DND-41 (cell line): ENCODE measurements around the gene B3GALNT2.

Experiments
- EZH2 ChIP-seq: IDR thresholded peaks from 3 replicates; pipeline ENCODE4 v1.6.1; 2012; ENCODE audit warnings: borderline replicate concordance, low read depth, mild to moderate bottlenecking, moderate library complexity, low read length, inconsistent platforms; ENCODE audit not compliant: severe bottlenecking
- TF ChIP-seq, protein P1 (sequence below): IDR thresholded peaks from 2 replicates; pipeline ENCODE4 v1.5.1; 2012; ENCODE audit warnings: borderline replicate concordance, low read length, moderate library complexity, mild to moderate bottlenecking; ENCODE audit not compliant: poor library complexity, severe bottlenecking; ENCODE audit errors: extremely low read depth

DNA sequence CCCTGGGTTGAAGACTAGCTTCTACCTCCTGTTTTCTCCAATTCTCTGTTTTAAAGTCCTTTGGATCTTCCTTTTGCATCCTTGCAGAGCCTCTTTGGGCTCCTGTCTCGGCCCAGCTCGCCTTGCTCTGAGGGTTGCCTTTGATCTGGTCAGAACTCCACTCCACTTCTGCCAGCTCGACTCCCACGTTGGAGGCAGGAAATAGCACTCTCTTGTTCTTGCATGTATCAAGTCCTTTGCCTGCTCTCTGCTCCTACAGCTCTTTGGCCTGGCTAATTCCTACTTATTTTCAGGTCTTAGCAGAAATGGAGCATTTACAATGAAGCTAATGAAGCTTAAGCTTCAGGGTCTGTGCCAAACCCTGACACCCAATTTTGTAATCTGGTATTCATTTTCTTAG lies 21.1 kb upstream of the B3GALNT2 start:
- TF ChIP-seq, protein P1, sequence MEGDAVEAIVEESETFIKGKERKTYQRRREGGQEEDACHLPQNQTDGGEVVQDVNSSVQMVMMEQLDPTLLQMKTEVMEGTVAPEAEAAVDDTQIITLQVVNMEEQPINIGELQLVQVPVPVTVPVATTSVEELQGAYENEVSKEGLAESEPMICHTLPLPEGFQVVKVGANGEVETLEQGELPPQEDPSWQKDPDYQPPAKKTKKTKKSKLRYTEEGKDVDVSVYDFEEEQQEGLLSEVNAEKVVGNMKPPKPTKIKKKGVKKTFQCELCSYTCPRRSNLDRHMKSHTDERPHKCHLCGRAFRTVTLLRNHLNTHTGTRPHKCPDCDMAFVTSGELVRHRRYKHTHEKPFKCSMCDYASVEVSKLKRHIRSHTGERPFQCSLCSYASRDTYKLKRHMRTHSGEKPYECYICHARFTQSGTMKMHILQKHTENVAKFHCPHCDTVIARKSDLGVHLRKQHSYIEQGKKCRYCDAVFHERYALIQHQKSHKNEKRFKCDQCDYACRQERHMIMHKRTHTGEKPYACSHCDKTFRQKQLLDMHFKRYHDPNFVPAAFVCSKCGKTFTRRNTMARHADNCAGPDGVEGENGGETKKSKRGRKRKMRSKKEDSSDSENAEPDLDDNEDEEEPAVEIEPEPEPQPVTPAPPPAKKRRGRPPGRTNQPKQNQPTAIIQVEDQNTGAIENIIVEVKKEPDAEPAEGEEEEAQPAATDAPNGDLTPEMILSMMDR = no peak
- no peak for TF ChIP-seq EZH2
